SH-SY5Y (cell line): ENCODE data around the gene ARPC2.

Experiments
- GATA2 ChIP-seq: IDR thresholded peaks from 2 replicates; pipeline ENCODE4 v1.6.1; 2011; ENCODE audit warnings: mild to moderate bottlenecking, low read depth, low read length
- GATA3 ChIP-seq: IDR thresholded peaks from 2 replicates; pipeline ENCODE4 v1.6.1; 2011; ENCODE audit warnings: low read depth, mild to moderate bottlenecking, low read length, moderate library complexity

GRCh38 chr2:218236829-218237228, 19.8 kb downstream of the ARPC2 start:
- TF ChIP-seq GATA2: no peak
- no peak for TF ChIP-seq GATA3
